Measurements from ENCODE around the gene ANKRD28. TPM values are rescaled to one million over a fixed set of nuclear protein-coding genes. Genes with fewer than 3 reads are reported as not detected.
A peak's percentile ranks its signal among the peaks of the same experiment; 100 is the strongest.

Gene ANKRD28
- total and polyA plus RNA-seq, 9 of the 15 experiments (the other 6 are each of a cell fraction or from before 2014, with no cell fraction given) = 11.7 to 66.0 (median 36.7) TPM

- TF ChIP-seq, protein P1, sequence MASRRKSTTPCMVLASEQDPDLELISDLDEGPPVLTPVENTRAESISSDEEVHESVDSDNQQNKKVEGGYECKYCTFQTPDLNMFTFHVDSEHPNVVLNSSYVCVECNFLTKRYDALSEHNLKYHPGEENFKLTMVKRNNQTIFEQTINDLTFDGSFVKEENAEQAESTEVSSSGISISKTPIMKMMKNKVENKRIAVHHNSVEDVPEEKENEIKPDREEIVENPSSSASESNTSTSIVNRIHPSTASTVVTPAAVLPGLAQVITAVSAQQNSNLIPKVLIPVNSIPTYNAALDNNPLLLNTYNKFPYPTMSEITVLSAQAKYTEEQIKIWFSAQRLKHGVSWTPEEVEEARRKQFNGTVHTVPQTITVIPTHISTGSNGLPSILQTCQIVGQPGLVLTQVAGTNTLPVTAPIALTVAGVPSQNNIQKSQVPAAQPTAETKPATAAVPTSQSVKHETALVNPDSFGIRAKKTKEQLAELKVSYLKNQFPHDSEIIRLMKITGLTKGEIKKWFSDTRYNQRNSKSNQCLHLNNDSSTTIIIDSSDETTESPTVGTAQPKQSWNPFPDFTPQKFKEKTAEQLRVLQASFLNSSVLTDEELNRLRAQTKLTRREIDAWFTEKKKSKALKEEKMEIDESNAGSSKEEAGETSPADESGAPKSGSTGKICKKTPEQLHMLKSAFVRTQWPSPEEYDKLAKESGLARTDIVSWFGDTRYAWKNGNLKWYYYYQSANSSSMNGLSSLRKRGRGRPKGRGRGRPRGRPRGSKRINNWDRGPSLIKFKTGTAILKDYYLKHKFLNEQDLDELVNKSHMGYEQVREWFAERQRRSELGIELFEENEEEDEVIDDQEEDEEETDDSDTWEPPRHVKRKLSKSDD (conservative IDR thresholded peaks at IDR 0.05; ENCODE audit: low read length) = no peak
- no peak for TF ChIP-seq LCOR (CRISPR knock-in tag; IDR thresholded peaks at IDR 0.05)
- no peak for TF ChIP-seq JUNB (CRISPR knock-in tag; conservative IDR thresholded peaks at IDR 0.05)
- no peak for TF ChIP-seq NELFE (IDR thresholded peaks at IDR 0.05; ENCODE audit: insufficient read depth, insufficient read length)
- TF ChIP-seq EP400 (IDR thresholded peaks at IDR 0.05) = no peak
- TF ChIP-seq CEBPG (CRISPR knock-in tag; IDR thresholded peaks at IDR 0.05) = no peak
- TF ChIP-seq CEBPG (tag; conservative IDR thresholded peaks at IDR 0.05 in 1 of 2, IDR thresholded peaks at IDR 0.05 in 1 of 2) = peak; percentile 78 to 83
- TF ChIP-seq XRCC4 (IDR thresholded peaks at IDR 0.05; ENCODE audit: extremely low read depth, insufficient read depth, insufficient read length) = no peak
- no peak for TF ChIP-seq HMG20B (CRISPR knock-in tag; IDR thresholded peaks at IDR 0.05)
- no peak for TF ChIP-seq CHD4 (IDR thresholded peaks at IDR 0.05; ENCODE audit: insufficient read depth, insufficient replicate concordance, low read depth, low read length, poor library complexity, severe bottlenecking)
- TF ChIP-seq USF1 (CRISPR knock-in tag; IDR thresholded peaks at IDR 0.05) = no peak
- peak in 1 of 2 experiments; percentile 37; a peak in 1 of 4 replicates for TF ChIP-seq RCOR1 (IDR thresholded peaks at IDR 0.05; ENCODE audit: borderline replicate concordance in 1 of 2, low read depth in 2 of 2, low read length in 2 of 2)
- TF ChIP-seq YY1 (IDR thresholded peaks at IDR 0.05; ENCODE audit: borderline replicate concordance in 1 of 3, control insufficient read depth in 1 of 3, extremely low read depth in 1 of 3, insufficient read depth in 3 of 3, insufficient read length in 1 of 3, insufficient replicate concordance in 2 of 3, low read depth in 1 of 3, low read length in 2 of 3) = no peak
- no peak for TF ChIP-seq C11orf30 (IDR thresholded peaks at IDR 0.05; ENCODE audit: low read depth)
- TF ChIP-seq, protein P2, sequence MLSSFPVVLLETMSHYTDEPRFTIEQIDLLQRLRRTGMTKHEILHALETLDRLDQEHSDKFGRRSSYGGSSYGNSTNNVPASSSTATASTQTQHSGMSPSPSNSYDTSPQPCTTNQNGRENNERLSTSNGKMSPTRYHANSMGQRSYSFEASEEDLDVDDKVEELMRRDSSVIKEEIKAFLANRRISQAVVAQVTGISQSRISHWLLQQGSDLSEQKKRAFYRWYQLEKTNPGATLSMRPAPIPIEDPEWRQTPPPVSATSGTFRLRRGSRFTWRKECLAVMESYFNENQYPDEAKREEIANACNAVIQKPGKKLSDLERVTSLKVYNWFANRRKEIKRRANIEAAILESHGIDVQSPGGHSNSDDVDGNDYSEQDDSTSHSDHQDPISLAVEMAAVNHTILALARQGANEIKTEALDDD (IDR thresholded peaks at IDR 0.05) = no peak
- TF ChIP-seq BRF1 (IDR thresholded peaks at IDR 0.05; ENCODE audit: borderline replicate concordance, extremely low read depth, insufficient read length) = no peak
- TF ChIP-seq, protein P3, sequence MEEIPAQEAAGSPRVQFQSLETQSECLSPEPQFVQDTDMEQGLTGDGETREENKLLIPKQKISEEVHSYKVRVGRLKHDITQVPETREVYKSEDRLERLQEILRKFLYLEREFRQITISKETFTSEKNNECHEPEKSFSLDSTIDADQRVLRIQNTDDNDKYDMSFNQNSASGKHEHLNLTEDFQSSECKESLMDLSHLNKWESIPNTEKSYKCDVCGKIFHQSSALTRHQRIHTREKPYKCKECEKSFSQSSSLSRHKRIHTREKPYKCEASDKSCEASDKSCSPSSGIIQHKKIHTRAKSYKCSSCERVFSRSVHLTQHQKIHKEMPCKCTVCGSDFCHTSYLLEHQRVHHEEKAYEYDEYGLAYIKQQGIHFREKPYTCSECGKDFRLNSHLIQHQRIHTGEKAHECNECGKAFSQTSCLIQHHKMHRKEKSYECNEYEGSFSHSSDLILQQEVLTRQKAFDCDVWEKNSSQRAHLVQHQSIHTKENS (CRISPR knock-in tag; IDR thresholded peaks at IDR 0.05) = no peak
- no peak for TF ChIP-seq HNRNPLL (IDR thresholded peaks at IDR 0.05; ENCODE audit: low read depth, low read length, poor library complexity, severe bottlenecking)
- TF ChIP-seq SAFB2 (IDR thresholded peaks at IDR 0.05; ENCODE audit: borderline replicate concordance, low read depth, low read length, severe bottlenecking) = no peak
- TF ChIP-seq NFIC (IDR thresholded peaks at IDR 0.05) = no peak
- TF ChIP-seq ELF2 (CRISPR knock-in tag; IDR thresholded peaks at IDR 0.05) = 0 out of 2 replicates have a peak, but pooled peaks have one; percentile 27
- no peak for TF ChIP-seq DACH1 (IDR thresholded peaks at IDR 0.05; ENCODE audit: partially characterized antibody)
- no peak for TF ChIP-seq PCBP1 (IDR thresholded peaks at IDR 0.05; ENCODE audit: low read depth, low read length, poor library complexity, severe bottlenecking)
- TF ChIP-seq ZBED1 (IDR thresholded peaks at IDR 0.05) = no peak
Measured at GRCh38 chr3:15685927-15686326, 111.9 kb downstream of the ANKRD28 start (continued).

All from K562 (cell line).